C4-2B (cell line): Measurements from ENCODE around the gene SKOR2.

Experiments
- H3K27ac ChIP-seq: fragments of 450-650 bp; 2 replicates; pipeline ENCODE4 v1.5.1; 2017
- ZFX ChIP-seq: fragments of 450-650 bp; IDR thresholded peaks from 2 replicates; pipeline ENCODE4 v1.6.1; 2017
- TF ChIP-seq, protein P1 (sequence below): fragments of 450-650 bp; conservative IDR thresholded peaks from 2 replicates; pipeline ENCODE4 v1.5.1; 2017; ENCODE audit warnings: mild to moderate bottlenecking

Gene SKOR2

DNA sequence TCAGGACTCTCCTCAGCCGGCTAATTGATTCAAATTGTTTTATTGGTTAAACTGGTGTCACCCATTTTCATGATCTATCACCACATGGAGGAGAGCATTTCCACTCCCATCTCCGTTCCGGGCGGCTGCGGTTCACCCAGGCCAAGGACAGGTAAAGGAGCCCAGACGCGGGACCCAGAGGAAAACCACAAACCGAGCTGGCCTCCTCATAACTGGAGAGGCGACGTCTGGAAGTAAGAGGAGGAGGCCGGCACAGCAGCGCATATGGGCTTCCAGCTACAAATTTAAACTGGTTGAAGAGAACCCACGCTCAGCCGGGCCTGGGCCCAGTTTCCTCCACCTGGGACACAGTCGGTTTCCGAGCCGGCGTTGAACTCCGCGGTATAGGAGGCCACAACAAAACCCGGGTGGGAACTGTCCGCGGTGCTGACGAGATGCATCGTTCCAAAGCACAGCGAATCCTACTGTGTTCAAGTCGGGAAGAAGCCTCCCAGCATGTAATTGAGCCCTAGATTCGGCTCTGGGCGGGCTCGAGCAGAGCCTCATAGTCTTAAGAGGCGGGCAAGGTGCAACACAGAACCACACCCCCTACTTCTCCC lies 3.0 kb upstream of the SKOR2 start:
- H3K27ac ChIP-seq, result no peak overlapping the region
- no peak for TF ChIP-seq ZFX
- TF ChIP-seq, protein P1, sequence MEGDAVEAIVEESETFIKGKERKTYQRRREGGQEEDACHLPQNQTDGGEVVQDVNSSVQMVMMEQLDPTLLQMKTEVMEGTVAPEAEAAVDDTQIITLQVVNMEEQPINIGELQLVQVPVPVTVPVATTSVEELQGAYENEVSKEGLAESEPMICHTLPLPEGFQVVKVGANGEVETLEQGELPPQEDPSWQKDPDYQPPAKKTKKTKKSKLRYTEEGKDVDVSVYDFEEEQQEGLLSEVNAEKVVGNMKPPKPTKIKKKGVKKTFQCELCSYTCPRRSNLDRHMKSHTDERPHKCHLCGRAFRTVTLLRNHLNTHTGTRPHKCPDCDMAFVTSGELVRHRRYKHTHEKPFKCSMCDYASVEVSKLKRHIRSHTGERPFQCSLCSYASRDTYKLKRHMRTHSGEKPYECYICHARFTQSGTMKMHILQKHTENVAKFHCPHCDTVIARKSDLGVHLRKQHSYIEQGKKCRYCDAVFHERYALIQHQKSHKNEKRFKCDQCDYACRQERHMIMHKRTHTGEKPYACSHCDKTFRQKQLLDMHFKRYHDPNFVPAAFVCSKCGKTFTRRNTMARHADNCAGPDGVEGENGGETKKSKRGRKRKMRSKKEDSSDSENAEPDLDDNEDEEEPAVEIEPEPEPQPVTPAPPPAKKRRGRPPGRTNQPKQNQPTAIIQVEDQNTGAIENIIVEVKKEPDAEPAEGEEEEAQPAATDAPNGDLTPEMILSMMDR, result no peak

DNA sequence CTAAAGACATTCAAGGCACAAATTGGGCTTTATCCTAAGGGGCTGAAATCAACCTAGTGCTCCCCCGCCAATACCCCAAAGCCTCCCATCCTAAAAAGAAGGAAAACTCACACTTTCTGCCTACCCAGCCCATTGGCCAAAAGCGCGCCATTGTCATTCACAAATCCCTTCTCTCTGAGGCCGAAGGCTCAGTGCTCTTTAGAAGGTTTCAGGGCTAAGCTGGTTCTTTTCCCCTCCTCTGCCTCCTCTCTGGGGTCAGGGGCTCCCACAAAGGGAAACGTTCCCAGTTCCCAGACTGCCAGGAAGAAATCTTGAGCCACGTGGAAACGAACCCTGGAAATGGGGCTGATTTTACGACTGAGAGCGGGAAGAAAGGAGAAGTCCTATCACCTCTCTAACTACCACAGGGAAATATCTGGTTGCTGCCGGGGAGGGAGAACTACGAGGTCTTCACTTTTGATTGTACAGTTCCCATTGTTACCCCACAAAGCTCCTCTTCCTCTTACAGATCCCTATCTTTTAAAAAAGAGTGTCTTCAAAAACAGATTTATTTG lies 1.7 kb upstream of the SKOR2 start:
- TF ChIP-seq, protein P1, result no peak
- no peak for TF ChIP-seq ZFX

DNA sequence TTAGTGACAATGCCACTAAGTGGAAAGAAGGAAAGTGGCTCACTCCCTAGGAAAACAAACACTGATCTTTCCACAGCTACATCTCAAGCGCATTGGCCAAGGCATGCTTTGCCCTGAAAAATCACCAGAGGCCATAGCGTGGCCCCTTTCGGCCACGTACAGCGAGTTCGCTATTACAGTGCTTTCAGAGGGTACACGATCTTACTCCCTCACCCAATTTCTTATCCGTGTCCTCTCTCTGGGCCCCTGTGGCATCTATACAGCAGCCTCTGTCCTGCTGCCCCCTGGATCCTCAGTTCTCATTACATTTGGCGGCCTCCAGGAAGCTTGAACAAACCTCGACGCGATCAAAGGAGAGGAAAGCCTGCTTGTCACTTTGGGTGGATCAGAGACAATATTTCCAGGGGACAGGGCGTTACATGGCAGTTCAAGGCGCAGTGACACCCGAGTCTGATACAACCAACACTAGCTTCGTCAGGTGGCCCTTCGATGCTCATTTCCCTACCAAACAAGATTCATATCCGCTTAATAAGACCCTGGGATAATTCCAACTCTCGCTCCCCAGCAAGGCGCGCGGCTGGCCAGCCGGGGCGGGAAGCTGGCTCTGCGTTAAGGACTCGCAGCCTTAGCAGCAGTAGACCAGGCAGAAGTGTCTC lies 941 bp downstream of the SKOR2 start:
- TF ChIP-seq, protein P1, result no peak
- no peak for TF ChIP-seq ZFX
- H3K27ac ChIP-seq, result no peak overlapping the region

More for the DNA sequence above, 1.7 kb upstream of the SKOR2 start:
- H3K27ac ChIP-seq, result no peak overlapping the region

- H3K27ac ChIP-seq, result no peak overlapping the region
- TF ChIP-seq ZFX, result no peak
- TF ChIP-seq, protein P1, result no peak
Observed at GRCh38 chr18:47249314-47249981, 2.0 kb downstream of the SKOR2 start.

DNA sequence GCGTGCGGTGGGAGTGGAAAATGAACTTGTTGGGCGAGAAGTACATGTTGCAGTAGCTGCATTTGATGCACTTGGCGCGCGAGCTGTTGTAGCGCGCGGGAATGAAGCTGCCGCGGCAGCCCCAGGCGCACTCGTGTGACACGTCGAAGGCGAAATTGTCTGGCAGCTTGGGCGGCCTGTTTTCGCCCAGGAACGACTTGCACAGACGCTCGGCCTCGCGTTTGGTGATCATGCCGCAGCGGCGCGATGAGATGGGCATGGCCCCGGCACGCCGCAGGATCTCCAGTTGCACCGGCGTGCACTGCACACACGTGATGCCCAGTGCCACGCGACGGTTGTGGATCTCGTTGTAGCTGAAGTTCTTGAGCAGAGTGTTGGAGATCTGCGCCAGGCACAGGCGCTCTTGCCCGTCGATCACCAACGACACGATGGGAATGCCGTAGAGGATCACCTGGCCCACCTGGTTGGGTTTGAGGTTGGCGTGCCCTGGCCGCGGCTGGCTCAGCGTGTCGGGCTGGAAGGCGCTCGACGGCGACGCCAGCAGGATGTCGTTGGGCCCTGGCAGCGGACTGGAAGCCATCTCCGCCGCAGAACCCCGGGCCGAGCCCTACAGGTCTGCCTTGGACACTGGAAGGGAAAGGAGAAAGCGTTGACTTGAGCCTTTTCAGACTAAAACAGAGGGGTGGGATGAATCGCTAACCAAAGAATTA lies 2.7 kb downstream of the SKOR2 start:
- no peak for TF ChIP-seq ZFX
- TF ChIP-seq, protein P1, result no peak
- no peak overlapping the region for H3K27ac ChIP-seq

GRCh38 chr18:47248115-47248603 lies 3.3 kb downstream of the SKOR2 start:
- H3K27ac ChIP-seq, result no peak overlapping the region
- TF ChIP-seq ZFX, result no peak
- TF ChIP-seq, protein P1, result no peak
